Measurements from ENCODE around the gene ARSG. TPM values are rescaled to one million over a fixed set of nuclear protein-coding genes. Genes with fewer than 3 reads are reported as not detected.

Gene ARSG
- total and polyA plus RNA-seq, 2 of the 13 experiments (the other 11 are each of a cell fraction or from before 2014, with no cell fraction given), result 3.7 to 15.2 TPM

- no peak overlapping the region for H3K4me3 ChIP-seq (replicated peaks in 1 of 3; ENCODE audit: insufficient read depth in 1 of 3, low read depth in 2 of 3, low read length in 3 of 3)
- peaks cover 0 to 1% of the 10 kb centered on the region in 2 experiments; a peak in 1 of 5 replicates for H3K36me3 ChIP-seq (replicated peaks in 1 of 2; ENCODE audit: control insufficient read depth in 1 of 2, insufficient read depth in 2 of 2, low read length in 2 of 2)
- H3K4me2 ChIP-seq (ENCODE audit: low read depth, low read length), result 0 out of 2 replicates have a peak overlapping the region, but pooled peaks have one; percentile 5
- intact Hi-C loops (cut with micrococcal nuclease; ENCODE audit: unreplicated experiment) (no loop called here), in situ Hi-C loops (cut with HindIII; ENCODE audit: extremely low pct_ligation_motif_present, low pct_unique_long_range_greater_than_20kb) (no loop called here)
- H3K27ac ChIP-seq (ENCODE audit: extremely low read length, insufficient read depth, low read length), result peak overlapping the region; percentile 11
- no TSS peak for BruUV-seq (replicated peaks)
- POLR2A ChIA-PET, result no interaction called here
- 53% methylated on average over 4 of the region's 4 CpGs for WGBS (ENCODE audit: low lambda C conversion rate)
- no peaks in the 10 kb centered on the region for H4K20me1 ChIP-seq (ENCODE audit: insufficient read depth, low read length)
- H3K79me2 ChIP-seq (ENCODE audit: insufficient read depth, low read length), result no peaks in the 10 kb centered on the region
- H3K9me3 ChIP-seq (ENCODE audit: low read length), result no peaks in the 10 kb centered on the region
- CTCF ChIA-PET (ENCODE audit: low intra/inter-chr PET ratio, low total read pairs), result no interaction called here
- ATAC-seq (peak; percentile 59; the same call in 2 of the 3 replicates), FAIRE-seq (no peak), DNase-seq (ENCODE audit: low spot score) (peak; percentile 27)
- no peak overlapping the region for H3K9ac ChIP-seq (ENCODE audit: insufficient read depth, low read depth, low read length)
- H2AFZ ChIP-seq (ENCODE audit: low read length), result no peak overlapping the region
- H3K27me3 ChIP-seq (ENCODE audit: control insufficient read depth in 1 of 2, insufficient read depth in 2 of 2, low read length in 2 of 2), result no peaks in the 10 kb centered on the region
- H3K4me1 ChIP-seq (ENCODE audit: insufficient read depth, low read length), result peaks cover 22% of the 10 kb centered on the region
- TF ChIP-seq PATZ1 (CRISPR knock-in tag; IDR thresholded peaks at IDR 0.05), result no peak
- peak; percentile 53 for TF ChIP-seq ZBTB33 (CRISPR knock-in tag; IDR thresholded peaks at IDR 0.05)
- 0 out of 2 replicates have a peak, but pooled peaks have one; percentile 9 for TF ChIP-seq THAP11 (CRISPR knock-in tag; IDR thresholded peaks at IDR 0.05)
- peak; percentile 64; the same call in 1 of the 2 replicates for TF ChIP-seq FOXA3 (CRISPR knock-in tag; IDR thresholded peaks at IDR 0.05)
- TF ChIP-seq BCL6 (CRISPR knock-in tag; IDR thresholded peaks at IDR 0.05), result 0 out of 2 replicates have a peak, but pooled peaks have one; percentile 12
- no peak for TF ChIP-seq ZNF557 (CRISPR knock-in tag; IDR thresholded peaks at IDR 0.05)
- TF ChIP-seq ZNF737 (CRISPR knock-in tag; IDR thresholded peaks at IDR 0.05; ENCODE audit: borderline replicate concordance), result no peak
- TF ChIP-seq SATB2 (CRISPR knock-in tag; IDR thresholded peaks at IDR 0.05), result no peak
- no peak for TF ChIP-seq ZNF563 (CRISPR knock-in tag; IDR thresholded peaks at IDR 0.05)
- 0 out of 2 replicates have a peak, but pooled peaks have one; percentile 8 for TF ChIP-seq ZNF770 (CRISPR knock-in tag; IDR thresholded peaks at IDR 0.05)
- no peak for TF ChIP-seq ZFY (CRISPR knock-in tag; IDR thresholded peaks at IDR 0.05)
- no peak for TF ChIP-seq ZNF350 (CRISPR knock-in tag; IDR thresholded peaks at IDR 0.05; ENCODE audit: borderline replicate concordance, low read depth)
- TF ChIP-seq FOSL2 (CRISPR knock-in tag; IDR thresholded peaks at IDR 0.05), result peak; percentile 53; the same call in 1 of the 2 replicates
- TF ChIP-seq AHR (CRISPR knock-in tag; IDR thresholded peaks at IDR 0.05), result no peak
- TF ChIP-seq ZNF441 (CRISPR knock-in tag; IDR thresholded peaks at IDR 0.05; ENCODE audit: borderline replicate concordance), result peak; percentile 50; the same call in 1 of the 2 replicates
- TF ChIP-seq ZNF3 (CRISPR knock-in tag; IDR thresholded peaks at IDR 0.05), result no peak
- TF ChIP-seq SUZ12 (IDR thresholded peaks at IDR 0.05; ENCODE audit: low read depth, low read length), result no peak
- TF ChIP-seq ZSCAN29 (CRISPR knock-in tag; conservative IDR thresholded peaks at IDR 0.05), result no peak
- TF ChIP-seq HMGXB4 (CRISPR knock-in tag; IDR thresholded peaks at IDR 0.05; ENCODE audit: borderline replicate concordance in 1 of 2, low read depth in 1 of 2), result no peak
Observed at GRCh38 chr17:68349157-68349556, 57.9 kb downstream of the ARSG start.
